Glomerular visceral epithelial cell (primary cell): ENCODE results near the gene PSME1.
A peak's percentile ranks its signal among the peaks of the same experiment; 100 is the strongest.
"Not testable (repeated sequence)": the region's sequence is repeated elsewhere in the genome, so short reads cannot be mapped to it uniquely, and the experiment has no call there.

ENCODE experiments used
- DNase-seq: peaks from one replicate; pipeline ENCODE4 v3.0.0-alpha.2; 2016; ENCODE audit errors: extremely low spot score

Gene PSME1

DNA sequence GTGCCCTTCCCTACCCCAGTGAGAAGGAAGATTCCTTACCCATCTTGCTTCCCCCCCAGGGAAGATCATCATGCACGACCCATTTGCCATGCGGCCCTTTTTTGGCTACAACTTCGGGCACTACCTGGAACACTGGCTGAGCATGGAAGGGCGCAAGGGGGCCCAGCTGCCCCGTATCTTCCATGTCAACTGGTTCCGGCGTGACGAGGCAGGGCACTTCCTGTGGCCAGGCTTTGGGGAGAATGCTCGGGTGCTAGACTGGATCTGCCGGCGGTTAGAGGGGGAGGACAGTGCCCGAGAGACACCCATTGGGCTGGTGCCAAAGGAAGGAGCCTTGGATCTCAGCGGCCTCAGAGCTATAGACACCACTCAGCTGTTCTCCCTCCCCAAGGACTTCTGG, 32.5 kb upstream of the PSME1 start:
- no peak for DNase-seq

DNA sequence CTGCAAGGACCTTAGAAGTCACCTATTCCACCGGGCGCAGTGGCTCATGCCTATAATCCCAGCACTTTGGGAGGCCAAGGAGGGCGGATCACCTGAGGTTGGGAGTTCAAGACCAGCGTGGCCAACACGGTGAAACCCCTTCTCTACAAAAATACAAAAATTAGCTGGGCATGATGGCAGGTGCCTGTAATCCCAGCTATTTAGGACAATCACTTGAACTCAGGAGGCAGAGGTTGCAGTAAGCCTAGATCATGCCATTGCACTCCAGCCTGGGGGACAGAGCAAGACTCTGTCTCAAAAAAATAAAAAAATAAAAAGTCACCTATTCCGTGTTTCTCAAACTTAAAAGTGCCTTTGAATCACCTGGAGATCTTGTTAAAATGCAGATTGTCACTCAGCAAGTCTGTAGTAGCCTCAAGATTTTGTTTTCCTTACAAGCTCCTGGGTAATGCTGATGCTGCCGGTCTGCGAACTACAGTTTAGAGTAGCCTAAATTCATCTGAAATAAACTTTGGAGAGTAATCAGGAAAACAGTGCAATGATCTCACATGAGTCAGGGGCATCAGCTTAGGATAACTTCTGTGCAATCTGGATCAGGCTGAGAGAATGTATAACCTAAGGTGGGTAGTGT, 30.3 kb upstream of the PSME1 start:
- DNase-seq, result not testable (repeated sequence)

- DNase-seq, result no peak
These were observed 29.2 kb upstream of the PSME1 start for GRCh38 chr14:24106672-24107271.

DNA sequence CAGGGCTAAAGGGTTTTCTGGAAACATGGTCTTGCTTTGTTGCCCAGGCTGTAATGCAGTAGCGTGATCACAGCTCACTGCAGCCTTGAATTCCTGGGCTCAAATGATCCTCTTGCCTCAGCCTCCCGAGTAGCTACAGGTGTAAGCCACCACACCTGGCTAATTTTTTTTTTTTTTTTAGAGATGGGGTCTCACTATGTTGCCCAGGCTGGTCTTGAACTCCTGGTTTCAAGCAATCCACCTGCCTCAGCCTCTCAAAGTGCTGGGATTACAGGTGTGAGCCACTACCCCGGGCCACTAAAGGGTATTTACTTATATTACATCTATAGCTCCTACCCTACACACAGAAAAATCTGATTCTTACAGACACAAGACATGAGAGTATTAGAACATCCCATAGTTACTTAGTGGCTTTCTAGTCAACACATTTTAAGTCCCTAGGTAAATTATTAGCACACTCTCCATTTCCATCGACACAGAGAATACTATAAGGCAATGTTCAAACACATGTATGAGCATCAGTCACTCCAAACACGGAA, 27.6 kb upstream of the PSME1 start:
- DNase-seq, result no peak

DNA sequence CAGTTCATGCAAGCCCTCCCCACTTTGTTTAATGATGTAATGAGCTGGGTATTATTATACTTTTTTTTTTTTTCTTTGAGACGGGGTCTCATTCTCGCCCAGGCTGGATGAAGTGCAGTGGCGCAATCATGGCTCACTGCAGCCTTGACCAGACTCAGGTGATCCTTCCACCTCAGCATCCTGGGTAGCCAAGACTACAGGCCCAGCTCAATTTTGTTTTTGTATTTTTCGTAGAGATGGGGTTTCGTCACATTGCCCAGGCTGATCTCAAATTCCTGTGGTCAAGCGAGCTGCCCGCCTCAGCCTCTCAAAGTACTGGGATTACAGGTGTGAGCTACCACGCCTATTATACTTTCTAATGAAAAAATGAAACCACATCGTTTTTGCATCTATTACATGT, 25.9 kb upstream of the PSME1 start:
- no peak for DNase-seq

GRCh38 chr14:24110523-24110922, 25.5 kb upstream of the PSME1 start:
- DNase-seq, result no peak

GRCh38 chr14:24113379-24113800, 22.6 kb upstream of the PSME1 start:
- no peak for DNase-seq

DNA sequence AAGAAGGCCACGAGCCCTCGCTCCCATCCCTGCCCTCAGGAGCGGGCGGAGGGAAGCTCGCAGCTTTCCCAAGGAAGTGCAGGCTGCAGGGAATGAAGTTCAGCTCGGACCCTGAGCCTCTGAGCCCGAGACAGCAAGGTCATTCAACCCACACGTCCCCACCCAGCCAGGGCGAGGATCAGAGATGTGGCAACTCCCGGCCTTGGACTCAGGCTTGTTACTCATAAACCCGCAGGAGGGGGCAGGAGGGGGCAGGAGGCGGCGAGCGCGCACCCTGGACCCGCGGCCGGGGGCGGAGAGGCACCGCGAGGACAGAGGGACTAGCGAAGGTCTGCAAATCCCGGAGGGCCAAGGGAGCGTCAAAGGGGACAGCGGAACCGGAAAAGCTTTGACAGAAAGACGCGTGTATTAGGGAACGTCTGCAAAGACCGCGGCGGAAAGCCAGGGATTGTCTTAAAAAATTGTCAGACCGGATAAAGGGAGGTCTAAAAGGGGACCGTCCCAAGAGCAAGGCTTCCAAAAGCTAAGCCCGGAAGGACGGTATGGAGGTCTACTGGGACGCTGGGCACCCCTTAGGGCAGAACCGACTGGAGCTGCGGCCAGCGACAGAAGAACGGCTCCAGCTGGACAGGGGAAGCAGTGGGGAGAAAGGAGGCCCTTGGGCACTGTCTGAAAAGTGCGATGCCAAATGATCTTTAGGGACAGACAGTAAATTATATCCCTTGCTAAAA, 22.0 kb upstream of the PSME1 start:
- DNase-seq, result peak; percentile 92

DNA sequence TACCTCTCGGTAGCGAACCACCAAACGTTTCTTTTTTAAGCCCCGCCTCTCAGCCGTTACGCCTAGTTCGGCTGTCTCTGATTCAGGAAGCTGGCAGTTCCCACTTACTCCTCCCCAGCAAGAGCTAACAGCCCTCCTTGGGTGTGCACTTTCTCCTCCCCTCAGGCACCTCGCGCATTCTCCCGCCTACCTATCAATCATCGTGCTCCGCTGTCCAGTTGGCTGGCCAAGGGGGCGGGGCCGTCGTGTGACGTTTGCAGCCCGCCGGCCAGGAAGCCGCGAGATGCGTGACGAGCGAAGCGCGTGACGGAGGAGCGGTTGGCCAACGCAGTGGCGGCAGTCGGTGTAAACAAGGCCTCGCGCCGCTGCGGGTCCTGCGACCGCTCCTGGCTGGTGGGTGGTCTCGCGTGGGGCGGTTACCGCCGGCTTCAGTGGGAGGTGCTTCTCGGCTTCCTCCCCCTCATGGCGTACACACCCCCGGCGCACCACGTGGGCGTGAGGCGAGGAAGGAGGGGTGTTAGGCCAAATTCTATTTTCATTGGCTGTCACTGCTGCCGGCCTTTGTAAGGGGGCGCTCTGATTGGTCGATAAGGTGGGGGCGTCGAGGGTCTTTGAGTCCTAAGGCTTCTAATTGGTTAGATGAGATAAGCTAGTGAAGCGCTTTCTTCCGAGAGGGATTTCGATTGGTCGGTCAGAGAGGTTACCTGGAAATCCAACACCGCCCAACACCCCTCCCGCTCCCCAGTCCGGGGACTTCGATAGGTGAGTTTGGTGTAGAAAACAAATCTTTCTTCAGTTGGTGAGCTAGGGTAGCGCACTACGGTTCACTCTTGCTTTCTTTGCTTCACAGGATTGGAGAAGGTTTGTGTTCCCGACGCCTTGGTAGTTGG, 21.2 kb upstream of the PSME1 start, which contains the start of the genes DCAF11 and NRL:
DCAF11 (plus strand) TSS at position 246 of the 890 bp plus-strand sequence. CDS start 818 bp downstream, outside the sequence.
NRL (minus strand) TSS at position 418 of the 890 bp plus-strand sequence. CDS start 32,101 bp downstream, outside the sequence.
- DNase-seq, result peak; percentile 100

- no peak for DNase-seq
These were observed 20.4 kb upstream of the PSME1 start for GRCh38 chr14:24115422-24116127.

DNA sequence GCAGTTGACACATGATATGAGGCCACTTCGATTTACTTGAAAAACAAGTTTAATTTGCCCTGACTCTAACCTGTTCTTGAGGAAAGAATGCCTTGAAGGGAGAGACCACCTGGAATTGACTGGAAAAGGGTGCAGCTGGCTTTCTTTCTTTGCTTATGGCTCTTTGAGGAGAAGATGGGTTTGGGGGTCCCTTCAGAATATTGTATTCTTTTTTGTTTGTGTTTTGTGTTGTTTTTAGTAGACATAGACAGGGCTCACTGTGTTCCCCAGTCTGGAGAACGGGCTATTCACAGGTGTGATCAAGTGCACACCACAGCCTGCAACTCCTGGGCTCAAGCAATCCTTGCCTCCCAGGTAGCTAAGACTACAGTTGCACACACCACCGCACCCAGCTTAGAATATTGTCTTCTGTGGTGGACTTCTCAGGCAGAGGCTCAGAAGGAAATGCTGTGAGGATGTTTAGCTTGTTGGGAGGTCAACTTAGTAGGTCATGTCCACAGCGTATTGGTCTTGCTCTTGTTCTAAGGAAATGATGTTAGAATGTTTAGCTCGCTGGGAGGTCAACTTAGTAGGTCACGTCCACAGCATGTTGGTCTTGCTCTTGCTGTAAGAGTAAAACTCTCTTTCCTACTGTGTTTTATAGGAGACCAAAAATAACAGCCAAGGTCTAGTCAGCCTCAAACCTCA, 19.7 kb upstream of the PSME1 start:
- DNase-seq, result no peak

DNA sequence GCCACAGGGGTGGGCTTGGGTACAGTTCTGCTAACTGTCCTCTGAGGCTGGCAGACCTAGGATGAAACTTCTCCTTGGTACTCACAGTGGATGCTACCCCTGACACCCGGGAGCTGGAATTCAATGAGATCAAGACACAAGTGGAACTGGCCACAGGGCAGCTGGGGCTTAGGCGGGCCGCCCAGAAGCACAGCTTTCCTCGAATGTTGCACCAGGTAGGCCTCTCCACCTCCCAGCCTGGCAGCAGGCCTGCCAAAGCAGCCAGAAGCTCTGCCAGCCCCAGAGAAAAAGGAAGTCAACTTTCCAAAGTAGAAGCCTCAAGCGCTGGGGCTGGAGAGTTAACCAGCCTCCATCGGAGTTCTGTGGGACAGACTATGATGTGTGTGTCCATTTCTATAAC, 18.8 kb upstream of the PSME1 start:
- DNase-seq, result no peak

- DNase-seq, result no peak
These were observed 16.3 kb upstream of the PSME1 start for GRCh38 chr14:24119691-24120090.

DNA sequence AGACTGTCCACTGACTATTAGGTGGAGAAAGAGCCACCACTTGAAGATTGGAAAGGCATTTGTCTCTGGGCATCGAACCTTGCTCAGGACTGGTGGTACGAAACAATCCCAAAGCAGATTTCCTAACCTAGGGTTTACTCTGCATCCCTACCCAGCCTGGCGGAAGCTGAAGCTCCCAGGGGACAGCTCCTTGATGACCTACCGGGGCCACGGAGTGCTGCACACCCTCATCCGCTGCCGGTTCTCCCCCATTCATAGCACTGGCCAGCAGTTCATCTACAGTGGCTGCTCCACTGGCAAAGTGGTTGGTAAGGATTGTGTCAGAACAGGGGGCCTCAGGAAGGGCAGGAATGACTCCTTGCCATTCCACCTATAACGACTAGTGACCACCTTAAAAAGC, 14.8 kb upstream of the PSME1 start:
- no peak for DNase-seq

GRCh38 chr14:24122416-24122815, 13.6 kb upstream of the PSME1 start:
- DNase-seq, result no peak

DNA sequence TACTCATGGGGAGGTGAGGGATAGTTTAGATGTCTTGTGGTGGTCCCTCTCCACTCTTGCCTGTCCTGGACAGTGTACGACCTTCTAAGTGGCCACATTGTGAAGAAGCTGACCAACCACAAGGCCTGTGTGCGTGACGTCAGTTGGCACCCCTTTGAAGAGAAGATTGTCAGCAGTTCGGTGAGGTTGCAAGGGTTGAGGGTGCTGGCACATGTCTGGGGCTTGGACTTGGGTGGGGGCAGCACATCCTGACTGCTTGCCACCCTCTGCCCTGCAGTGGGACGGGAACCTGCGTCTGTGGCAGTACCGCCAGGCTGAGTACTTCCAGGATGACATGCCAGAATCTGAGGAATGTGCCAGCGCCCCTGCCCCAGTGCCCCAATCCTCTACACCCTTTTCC, 13.1 kb upstream of the PSME1 start:
- DNase-seq, result no peak

- no peak for DNase-seq
These were observed 12.3 kb upstream of the PSME1 start for GRCh38 chr14:24123424-24124417.

DNA sequence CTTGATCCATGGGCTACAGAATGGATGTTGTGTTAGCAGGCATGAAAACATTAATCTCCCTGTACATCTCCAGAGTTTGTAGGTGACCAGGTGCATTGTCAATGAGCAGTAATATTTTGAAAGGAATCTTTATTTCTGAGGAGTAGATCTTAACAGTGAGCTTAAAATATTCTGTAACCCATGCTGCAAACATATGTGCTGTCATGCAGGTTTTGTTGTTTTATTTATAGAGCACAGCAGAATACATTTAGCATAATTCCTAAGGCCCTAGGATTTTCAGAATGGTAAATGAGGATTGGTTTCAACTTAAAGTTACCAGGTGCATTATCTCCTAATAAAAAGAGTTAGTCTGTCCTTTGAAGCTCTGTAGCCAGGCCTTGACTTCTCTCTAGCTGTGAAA, 9.1 kb upstream of the PSME1 start:
- DNase-seq, result no peak

DNA sequence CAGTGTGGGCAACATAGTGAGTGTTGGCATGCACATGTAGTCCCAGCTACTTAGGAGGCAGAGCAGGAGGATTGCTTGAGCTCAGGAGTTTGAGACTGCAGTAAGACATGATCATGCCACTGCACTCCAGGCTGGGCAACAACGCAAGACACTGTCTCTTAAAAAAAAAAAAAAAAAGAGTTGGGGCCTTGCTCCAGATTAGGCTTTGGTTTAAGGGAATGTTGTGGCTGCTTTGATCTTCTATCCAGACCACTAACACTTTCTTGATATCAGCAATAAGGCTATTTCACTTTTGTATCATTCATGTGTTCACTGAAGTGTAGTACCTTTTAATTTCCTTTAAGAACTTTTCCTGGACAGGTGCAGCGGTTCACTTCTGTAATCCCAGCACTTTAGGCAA, 8.3 kb upstream of the PSME1 start:
- DNase-seq, result no peak
